ENCODE data around the gene ZRANB1.

The ZRANB1 gene

DNA sequence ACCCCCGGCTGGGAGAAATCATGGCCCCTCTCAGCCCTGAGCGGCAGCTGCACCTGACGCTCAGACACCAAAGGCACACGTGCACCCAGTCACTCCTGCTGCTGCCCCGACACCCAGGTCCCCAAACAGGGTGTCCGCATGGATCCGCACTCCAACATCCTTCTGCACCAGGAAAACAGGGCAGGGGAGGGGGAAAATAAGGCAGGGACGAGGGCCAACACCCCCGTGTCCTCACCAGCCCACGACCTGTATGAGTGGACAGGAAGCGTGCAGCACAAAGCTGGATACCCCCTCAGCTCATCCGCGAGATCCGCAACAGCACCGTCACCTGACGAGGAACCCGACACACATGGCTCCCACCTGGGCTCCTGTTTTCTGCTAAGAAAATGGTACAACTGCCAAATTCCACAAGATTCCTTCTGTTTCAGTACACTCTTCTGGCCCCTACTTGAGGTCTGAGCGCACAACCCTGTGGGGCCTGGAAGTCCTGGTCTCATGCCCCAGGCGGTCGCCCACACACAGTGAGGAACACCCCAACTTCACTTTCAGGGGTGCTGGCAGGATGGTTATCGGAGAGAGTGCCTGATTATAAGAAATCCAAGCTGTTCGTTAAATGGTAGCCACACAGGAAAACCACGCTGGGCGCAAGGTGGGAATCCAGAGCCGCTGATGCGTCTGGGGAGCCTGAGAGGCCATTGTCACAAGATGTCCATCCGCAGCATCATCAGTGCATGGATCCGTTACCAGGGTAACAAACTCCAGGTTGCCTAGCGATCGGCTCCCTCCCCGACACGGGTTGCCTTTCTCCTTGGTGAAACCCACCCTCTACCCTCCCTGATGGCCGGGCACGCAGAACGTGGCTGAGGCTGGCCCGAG, 63.6 kb downstream of the ZRANB1 start:
- no peak for DNase-seq (ENCODE audit: low spot score)

DNA sequence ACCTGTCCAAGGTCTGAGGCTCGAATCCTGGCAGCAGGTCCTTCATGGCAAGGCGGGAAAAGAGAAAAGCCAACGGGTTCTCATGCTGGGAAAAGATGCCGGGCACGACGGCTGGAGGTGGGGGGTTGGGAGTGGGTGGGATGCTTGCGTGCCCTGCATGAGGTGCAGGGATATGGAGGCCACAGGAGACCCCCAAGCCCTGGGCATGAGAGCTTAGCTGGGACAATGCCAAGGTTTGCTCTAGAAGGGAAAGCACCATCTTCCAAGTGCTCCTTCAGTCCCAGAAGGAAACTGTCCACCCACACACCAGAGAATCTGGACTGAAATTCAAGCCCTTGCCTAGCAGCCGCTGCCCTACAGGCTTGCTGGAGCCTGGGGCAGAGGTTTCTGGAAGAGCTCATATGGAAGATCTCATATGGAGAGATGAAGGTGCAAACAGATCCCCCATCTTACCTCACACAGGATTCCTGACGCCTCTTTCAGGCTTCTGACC, 64.3 kb downstream of the ZRANB1 start:
- no peak for DNase-seq (ENCODE audit: low spot score)

DNA sequence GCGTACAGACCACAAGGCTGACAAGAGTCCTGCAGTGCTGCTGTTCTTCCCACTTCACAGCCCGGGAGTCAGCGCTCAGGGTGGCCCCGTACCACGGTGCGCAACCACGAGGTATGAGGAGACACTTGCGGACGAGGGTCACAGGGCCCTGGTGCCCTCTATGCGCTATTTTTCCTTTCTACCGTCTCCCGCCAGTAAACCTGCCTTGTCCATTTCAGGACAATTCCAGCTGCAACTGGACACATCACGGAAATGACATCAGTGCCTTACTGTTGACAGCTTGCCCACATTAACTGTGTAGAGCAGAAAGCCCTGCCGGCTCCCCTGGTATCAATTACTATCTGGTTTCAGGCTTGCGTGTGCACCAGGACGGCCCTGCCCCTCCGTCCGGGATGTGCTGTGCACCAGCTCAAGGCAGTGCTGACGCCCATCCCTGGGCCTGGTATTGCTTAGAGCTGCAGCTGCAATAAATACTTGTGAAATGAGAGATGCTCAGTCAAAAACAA, 65.1 kb downstream of the ZRANB1 start:
- no peak for DNase-seq (ENCODE audit: low spot score)

DNA sequence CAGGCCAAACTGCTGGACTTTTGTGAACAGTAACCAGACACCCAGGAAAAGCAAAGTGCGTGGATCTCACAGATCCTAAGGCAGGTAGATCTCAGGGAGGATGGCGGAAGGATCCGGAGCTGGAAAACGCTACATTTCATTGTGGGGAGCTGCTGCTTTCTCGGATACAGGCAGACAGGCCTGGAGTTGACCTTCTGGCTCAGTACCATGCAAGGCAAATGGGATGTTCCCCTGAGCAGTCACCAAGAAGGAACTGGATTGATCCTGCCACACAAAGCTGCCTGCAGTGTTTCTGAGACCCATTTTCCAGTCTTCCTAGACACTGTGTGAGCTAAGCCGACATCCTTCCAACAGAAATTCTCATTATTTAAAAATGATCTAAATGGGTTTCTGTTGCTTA, 65.5 kb downstream of the ZRANB1 start:
- DNase-seq (ENCODE audit: low spot score): no peak

DNA sequence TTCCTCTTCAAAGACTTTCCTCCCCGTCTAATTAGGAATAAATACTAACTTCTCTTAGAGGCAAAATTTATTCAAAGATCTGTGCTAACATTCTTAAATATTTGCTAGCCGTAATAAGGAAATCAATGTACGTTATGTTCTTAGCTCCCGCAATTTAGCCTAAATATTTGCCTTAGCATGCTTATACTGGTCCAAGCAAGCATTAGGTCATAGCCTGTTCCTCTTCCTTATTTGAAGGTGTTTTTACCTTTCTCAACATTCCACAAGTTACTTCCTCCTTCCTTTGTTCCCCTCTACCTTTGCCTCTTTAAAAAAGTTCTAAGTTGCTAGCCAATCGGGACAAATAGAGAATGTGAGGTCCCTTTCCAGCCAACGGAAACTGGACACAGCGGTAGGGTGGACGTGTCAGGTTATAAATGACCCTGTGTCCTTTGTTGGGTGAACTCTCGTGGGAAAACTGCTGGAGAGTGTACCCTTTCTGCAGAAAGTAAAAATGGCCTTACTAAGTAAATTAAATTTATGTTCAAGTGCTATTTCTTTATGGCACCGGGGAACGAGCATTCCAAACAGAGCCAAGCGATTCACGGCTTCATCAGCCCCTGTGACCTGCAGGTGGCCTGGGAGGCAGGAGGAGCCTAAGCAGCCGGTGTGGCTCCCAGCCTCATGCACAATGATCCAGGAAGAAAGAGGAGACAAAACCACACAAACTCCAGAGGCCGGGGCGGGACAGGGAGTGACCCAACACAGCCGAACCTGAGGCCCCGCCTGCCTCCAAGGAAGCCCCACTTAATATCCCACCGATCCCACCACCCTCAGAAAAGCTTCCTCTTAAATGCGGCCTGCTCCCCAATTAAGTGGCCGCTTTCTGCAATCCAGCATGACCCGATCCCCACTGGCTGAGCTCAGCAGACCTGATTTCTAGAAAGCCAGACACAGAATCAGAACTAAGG, 67.0 kb downstream of the ZRANB1 start:
- peak; percentile 26 for DNase-seq (ENCODE audit: low spot score)

DNA sequence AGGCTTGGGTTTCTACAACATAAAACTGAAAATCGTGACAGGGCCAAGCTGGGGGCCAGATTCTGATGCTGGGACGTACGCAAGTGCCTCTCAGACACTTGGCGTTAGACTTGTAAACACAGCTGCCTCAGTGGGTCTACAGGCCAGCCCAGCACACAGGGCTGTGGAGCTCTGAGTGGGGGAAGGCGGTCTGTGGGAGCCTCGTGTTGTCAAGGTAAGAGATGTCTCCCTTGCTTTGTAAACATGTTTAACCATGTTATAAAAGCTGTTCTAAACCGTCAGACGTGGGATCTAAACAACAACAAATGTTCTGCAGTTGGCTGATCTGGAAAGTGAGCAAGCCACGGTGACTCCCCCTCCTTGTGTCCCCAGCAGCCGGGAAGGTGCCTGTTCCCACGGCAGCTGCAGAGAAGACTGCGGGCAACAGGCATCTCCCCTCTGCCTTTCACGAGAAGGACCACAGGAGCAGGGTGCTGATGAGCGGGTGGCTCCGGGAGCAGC, 67.8 kb downstream of the ZRANB1 start:
- no peak for DNase-seq (ENCODE audit: low spot score)

DNA sequence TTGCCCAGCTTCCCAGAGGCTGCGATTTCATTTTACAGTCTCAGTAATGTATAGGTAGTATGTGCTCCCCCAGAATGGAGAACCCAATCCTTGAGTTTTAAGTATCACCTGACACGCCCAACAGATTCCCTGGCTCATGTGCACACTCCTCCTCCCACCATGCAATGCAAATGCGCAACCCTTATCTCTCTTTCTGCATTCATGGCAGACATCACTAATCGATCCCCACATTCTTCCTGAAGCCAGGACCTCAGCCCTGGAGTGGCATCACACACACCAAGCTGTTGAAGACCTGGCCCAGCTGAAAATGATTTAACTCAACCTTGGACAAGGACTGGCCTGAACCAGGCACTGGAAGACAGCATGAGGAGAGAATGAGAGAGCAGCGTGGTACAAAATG, 68.4 kb downstream of the ZRANB1 start:
- DNase-seq (ENCODE audit: low spot score): no peak

DNA sequence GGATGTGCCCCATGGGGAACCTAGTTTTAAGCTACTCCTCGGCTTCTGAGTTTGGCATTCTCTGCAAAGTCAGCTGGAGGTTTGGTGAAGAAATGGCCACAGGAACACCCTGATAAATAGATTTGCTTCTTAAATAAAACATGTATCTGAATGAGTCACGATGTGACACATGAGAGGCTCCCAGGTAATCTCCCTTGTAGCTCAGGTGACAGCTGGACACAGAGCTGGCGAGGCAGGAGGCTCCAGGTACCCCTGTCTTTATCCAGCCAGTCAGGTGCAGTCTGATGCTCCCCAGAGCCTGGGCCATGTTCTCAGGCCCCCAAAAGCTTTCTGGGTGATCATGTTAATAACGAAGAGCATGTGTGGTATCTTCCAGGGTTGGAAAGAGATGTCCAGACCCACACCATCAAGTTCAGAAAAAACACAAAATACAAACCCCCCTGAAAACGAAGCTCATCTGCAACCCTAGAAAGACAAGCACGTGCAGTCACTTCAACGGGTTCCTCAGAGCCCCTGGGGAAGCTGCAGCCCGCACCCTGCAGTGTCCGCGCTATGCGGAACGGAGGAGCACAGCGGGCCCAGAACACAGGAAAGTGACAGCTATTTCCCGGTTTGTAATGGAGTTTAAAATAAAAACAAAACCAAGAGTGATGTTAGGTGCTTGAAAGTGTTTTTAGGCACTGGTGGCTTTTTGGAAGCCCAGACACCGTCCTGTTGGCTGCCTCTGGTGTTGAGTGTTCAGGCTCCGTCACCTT, 69.4 kb downstream of the ZRANB1 start:
- DNase-seq (ENCODE audit: low spot score): peak; percentile 26

DNA sequence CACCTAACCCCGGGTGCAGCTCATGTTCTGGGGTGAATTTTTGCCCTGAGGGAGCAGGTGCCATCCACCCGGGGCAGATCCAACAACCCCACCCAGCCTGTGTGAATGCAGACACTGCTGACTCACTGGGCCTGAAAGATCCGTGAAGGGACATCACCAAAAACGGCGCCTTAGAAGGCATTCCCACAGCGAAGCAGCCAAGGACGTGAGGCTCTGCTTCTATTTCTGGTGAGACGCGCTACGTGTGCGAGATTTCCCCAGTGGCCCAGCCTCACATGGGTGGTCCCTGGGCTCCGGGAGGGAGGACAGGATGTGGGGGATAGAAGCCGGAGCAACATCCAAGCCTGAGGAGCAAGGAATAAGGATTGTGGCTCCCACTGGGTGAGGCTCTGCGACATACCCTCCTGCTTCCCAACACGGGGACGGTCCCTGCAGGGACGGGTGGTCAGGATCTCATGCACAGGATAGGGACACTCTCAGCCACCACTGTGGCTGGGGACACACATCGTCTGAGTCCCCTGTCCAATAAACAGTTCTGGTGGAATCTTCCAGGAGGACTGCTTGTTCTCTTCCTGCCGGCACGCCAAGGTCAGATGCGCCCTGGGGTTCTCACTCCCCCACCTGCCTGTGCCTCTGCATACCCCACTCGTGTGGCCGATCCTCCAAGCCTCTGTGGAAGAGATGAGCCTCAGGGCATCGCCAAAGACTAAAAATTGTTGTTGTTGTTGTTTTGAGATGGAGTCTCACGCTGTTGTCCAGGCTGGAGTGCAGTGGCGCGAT, 70.2 kb downstream of the ZRANB1 start:
- DNase-seq (ENCODE audit: low spot score): no peak

DNA sequence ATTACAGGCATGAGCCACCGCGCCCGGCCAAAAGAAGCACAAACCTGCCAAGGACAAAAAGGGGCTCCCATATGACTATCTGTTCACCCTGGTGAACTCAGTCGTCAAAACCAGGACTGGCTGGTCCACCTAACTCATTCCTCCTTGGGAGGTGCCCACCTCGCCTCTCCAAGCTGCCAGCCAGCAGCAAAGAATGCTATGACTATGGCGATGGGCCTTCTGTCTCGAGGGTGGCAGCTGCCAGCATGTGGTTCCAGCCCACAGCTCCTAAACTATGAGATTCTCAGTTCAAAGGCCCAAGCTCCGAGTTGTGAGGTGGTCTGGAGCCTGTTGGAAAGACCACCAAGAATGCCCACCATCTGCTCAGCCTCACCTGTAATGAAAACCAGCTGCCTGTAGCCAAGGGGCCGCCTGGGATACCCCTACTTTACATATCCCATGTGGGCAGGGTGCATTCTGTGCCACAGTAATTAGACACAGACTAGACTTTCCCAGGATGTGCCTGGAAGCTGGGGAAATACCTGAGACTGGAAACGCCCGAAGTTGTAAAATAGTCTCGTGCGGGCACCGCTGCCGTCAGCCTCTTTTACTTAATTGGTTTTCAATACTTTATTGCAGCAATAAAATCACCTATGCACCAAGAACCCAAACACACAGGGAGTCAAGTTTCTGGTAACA, 71.1 kb downstream of the ZRANB1 start:
- peak; percentile 13 for DNase-seq (ENCODE audit: low spot score)

DNA sequence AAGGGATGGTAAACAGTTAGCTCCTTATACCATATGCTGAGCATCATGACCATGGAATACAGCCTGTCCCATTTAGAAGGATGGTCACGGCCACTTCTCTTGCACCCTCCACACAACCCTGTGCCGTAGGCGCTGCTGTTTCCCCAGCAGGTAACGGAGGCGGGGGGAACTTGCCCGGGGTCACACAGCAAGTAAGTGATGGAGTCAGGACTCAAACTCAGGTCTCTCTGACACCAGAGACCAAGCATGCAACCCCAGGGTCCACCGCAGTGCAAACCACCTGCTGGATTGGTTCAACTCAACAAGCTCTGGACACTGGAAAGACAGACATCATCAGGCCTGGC, 71.6 kb downstream of the ZRANB1 start:
- DNase-seq (ENCODE audit: low spot score): no peak

DNA sequence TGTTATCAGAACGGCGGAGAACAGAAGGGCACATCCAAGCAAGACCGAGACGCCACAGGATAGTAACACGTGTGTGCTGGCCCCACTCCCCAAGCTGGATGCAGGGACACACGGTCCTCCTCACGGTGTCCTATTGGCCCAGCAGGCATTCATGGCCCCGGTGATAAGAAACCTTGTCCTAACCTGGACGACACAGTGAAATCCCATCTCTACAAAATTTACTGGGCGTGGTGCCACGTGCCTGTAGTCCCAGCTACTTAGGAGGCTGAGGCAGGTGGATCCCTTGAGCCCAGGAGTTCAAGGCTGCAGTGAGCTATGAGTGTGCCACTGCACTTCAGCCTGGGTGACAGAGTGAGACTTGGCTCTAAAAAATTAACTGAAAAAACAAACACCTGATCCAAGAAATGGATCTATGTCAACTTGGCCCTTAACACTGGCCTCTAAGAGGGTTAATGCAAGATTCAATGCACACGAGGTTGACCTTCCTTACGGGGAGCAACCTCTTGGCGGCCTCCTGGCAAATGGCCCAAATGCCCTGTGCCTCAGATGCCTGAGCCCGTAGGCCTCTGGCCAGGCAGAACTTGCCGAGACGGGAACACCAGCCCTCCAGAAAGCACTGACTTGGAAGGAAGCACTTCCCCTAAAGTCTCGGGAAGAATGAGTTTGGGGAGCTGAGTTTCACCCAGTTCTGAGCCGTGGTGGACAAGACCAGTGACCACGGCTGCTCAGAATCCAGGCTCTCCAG, 72.3 kb downstream of the ZRANB1 start:
- no peak for DNase-seq (ENCODE audit: low spot score)

DNA sequence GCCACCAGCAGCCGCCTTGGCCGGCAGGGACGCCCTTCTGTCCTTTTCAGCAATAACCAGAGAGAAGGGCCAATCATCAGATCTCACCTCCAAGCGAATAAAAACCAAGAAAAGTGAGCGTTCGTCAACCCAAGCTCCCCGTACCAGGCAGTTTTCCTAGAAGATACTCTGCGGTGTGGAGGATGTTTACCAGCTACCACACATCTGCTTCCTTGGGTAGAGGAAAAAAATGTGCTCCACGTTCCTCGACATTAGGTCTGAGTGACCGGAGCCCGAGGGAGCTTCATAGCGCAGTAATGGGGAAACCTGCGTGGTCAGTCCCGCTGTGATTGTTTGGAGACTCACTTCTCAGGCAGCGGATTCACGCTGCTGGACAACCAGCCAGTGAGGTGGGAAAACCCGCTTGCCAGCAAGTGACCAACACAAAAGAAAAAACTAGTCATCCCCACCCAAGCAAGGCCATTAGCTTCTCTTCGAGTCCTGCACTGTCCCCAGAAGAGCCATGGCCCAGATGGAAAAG, 73.0 kb downstream of the ZRANB1 start:
- DNase-seq (ENCODE audit: low spot score): no peak

DNA sequence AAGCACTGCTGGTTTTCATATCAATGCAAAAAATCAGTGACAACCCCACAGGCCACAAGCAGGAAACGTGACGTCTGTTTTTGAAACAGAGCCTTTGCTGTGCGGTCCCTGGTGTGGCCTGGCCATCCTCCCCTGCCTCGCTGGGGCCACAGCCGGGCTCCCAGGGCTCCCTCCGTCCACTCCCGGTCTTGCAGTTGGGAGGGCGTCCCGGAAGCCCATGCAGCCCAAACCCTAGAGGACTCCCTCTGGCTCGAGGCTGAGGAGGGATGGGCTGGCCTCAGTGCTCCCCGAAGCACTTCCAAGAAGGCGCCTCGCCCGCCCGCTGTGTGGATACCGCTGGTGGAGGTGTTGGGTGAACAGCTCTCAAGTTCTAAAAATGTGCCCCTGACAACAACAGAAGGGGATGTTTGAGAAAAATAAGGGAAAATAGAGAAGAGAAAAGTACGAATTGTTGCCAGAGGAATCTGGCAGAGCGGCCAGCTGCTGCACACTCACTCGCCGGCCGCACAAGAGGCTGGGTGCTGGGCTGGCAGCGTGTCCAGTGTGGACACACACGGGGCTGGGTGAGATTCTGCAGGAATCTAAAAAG, 73.5 kb downstream of the ZRANB1 start:
- DNase-seq (ENCODE audit: low spot score): no peak

DNA sequence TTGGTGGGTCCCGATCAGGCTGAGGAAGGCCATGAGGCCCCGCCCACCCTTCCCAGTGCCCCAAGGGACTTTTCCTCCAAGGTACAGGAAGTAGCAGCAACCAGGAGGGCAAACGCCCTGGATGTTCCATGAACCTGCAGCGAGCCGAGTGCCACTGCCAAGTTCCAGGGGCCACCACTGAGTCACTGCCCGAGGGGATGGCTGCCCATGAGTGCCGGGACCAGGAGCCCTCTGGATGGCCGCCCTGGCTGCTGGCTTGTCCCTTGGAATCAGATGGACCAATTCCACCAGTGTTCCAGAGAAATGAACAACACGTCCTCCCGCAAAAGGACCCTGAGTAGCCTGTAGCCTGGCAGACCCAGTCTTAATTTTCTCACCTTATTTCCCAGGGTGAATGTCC, 74.2 kb downstream of the ZRANB1 start:
- no peak for DNase-seq (ENCODE audit: low spot score)

DNA sequence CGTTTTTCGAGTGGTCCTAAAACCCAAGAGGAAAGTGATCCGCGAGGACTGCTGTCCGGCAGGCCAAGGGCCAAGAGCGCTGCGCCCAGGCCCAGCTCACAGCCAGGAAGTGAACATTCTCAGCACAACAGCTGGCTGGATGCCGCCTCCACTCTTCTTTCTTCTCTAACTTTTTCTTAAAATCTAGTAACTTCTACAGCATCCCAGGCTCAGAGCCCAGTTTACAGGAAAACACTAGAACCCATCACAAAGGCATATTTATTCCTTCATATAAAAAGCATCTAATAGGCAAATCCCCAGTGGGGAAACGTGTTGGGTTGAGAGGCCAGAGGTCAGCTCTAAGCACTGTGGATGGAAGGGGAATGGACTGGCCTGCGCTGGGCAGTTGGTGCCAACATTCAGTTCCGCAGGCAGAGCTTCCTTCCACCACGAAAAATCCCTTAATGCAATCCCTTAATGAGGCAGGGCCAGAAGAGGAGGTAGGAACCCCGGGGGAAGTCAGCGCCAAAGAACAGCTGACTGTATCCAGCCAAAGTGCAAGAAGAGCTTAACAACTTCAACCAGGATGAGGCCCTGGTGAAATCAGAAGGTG, 74.8 kb downstream of the ZRANB1 start:
- no peak for DNase-seq (ENCODE audit: low spot score)

DNA sequence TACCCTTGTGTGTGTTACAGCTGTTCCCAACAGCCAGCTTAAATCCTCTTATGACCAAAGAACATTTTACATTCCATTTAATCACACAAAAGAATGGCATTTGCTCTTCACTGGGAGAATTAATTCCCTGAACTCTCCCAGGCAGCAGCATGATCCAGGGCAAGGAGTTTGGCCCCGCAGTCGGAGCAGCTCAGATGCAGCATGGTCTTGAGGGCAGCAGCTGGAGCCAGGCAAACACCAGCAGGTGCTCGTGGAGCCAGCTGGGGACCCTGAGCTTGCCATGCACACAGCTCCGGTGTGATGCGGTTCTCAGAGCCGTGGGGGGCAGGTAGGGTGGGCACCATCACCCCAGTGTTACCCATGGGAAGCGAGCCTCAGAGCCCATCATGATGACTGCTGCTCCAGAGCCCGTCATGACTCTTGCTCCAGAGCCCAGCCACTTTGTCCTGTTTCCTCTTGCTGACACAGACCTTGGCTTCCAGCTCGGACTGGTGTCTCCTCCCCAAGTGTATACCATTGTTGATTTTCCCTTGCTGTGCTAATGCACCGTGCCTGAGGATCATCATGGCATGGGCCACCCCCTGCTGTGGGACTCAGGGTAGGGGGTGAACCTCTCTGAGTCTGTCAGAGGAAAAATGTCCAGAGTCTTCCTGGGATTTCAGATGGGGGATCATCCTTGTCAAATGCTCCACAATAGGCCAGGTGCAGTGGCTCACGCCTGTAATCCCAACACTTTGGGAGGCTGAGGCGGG, 75.8 kb downstream of the ZRANB1 start:
- no peak for DNase-seq (ENCODE audit: low spot score)

DNA sequence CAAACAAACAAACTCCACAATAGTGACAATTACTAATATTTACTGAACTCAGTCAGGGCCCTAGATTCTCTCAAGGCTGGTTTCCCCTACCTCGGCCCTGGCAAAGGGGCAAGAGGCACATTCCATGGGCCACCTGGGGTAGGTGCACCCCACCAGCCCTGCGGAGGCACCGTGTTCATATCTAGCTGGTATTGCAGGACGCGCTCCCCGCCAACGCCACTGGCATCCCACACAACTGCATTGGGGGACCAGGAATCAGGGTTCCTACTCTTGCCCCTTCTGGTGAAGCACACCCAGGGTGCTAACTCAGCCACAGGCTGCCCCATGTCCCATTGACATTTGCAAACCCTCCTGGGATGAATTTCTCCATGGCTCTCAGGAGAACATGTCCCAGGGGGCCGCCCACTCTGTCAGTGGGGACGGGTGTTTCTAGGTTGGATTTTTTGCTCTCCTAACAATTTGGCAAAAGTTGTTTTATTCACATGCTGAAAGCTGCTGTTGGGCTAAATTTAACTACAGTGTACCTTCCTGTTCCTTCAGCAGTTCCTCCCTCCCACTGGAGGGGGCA, 76.7 kb downstream of the ZRANB1 start:
- DNase-seq (ENCODE audit: low spot score): no peak

Data from kidney tubule cell (primary cell).